HepG2 (cell line): ENCODE results near the gene ABCB6. TPM values are rescaled to one million over a fixed set of nuclear protein-coding genes. Genes with fewer than 3 reads are reported as not detected.

Source experiments
- DMAP1 ChIP-seq: IDR thresholded peaks from 2 replicates; pipeline ENCODE4 v1.6.1; 2016
- GLMP ChIP-seq: sonication (generic); formaldehyde crosslinking; IDR thresholded peaks from 2 replicates; pipeline ENCODE4 v1.9.0; 2021; ENCODE audit warnings: missing genetic modification reagents, mild to moderate bottlenecking, borderline replicate concordance
- HHEX ChIP-seq: IDR thresholded peaks from 2 replicates; pipeline ENCODE4 v1.6.1; 2016; ENCODE audit warnings: control low read depth
- HMG20A ChIP-seq: IDR thresholded peaks from 2 replicates; pipeline ENCODE4 v1.6.1; 2016; ENCODE audit warnings: borderline replicate concordance
- HOXA9 ChIP-seq: sonication (generic); formaldehyde crosslinking; IDR thresholded peaks from 2 replicates; pipeline ENCODE4 v1.8.1; 2022; ENCODE audit warnings: missing genetic modification reagents, mild to moderate bottlenecking, moderate library complexity, borderline replicate concordance
- IRF2 ChIP-seq: IDR thresholded peaks from 2 replicates; pipeline ENCODE4 v1.6.1; 2018; ENCODE audit warnings: missing genetic modification reagents, missing compliant biosample characterization
- KDM3A ChIP-seq: IDR thresholded peaks from 2 replicates; pipeline ENCODE4 v1.6.1; 2018; ENCODE audit warnings: low read depth, missing compliant biosample characterization
- NAIF1 ChIP-seq: sonication (generic); formaldehyde crosslinking; IDR thresholded peaks from 2 replicates; pipeline ENCODE4 v1.5.0; 2020; ENCODE audit warnings: mild to moderate bottlenecking, missing genetic modification reagents, borderline replicate concordance
- NFRKB ChIP-seq: fragments of 450-650 bp; IDR thresholded peaks from 2 replicates; pipeline ENCODE4 v1.6.1; 2017
- NR3C1 ChIP-seq: sonication (generic); formaldehyde crosslinking; IDR thresholded peaks from 2 replicates; pipeline ENCODE4 v1.4.0; 2020; ENCODE audit warnings: missing genetic modification reagents
- ONECUT2 ChIP-seq: sonication (generic); formaldehyde crosslinking; IDR thresholded peaks from 2 replicates; pipeline ENCODE4 v1.4.0; 2020; ENCODE audit warnings: missing genetic modification reagents
- PITX1 ChIP-seq: sonication (generic); formaldehyde crosslinking; IDR thresholded peaks from 2 replicates; pipeline ENCODE4 v1.5.1; 2020; ENCODE audit warnings: mild to moderate bottlenecking, missing genetic modification reagents
- RBFOX2 ChIP-seq: fragments of 200-400 bp; formaldehyde crosslinking; IDR thresholded peaks from 2 replicates; pipeline ENCODE4 v1.6.1; 2017; ENCODE audit warnings: low read depth, mild to moderate bottlenecking, low read length
- XBP1 ChIP-seq: sonication (generic); formaldehyde crosslinking; IDR thresholded peaks from 2 replicates; pipeline ENCODE4 v1.5.0; 2020; ENCODE audit warnings: missing genetic modification reagents
- ZFY ChIP-seq: sonication (generic); formaldehyde crosslinking; IDR thresholded peaks from 2 replicates; pipeline ENCODE4 v1.4.0; 2020; ENCODE audit warnings: missing genetic modification reagents
- ZMYM3 ChIP-seq: sonication (generic); formaldehyde crosslinking; IDR thresholded peaks from 2 replicates; pipeline ENCODE4 v1.5.1; 2020; ENCODE audit warnings: mild to moderate bottlenecking, missing genetic modification reagents
- ZNF660 ChIP-seq: sonication (generic); formaldehyde crosslinking; IDR thresholded peaks from 2 replicates; pipeline ENCODE4 v1.5.1; 2020; ENCODE audit warnings: mild to moderate bottlenecking, low read depth, missing genetic modification reagents, borderline replicate concordance
- ZNF766 ChIP-seq: sonication (generic); formaldehyde crosslinking; IDR thresholded peaks from 2 replicates; pipeline ENCODE4 v1.5.0; 2020; ENCODE audit warnings: missing genetic modification reagents, borderline replicate concordance
- ZSCAN21 ChIP-seq: sonication (generic); formaldehyde crosslinking; IDR thresholded peaks from 2 replicates; pipeline ENCODE4 v1.8.0; 2022; ENCODE audit warnings: mild to moderate bottlenecking, missing genetic modification reagents, moderate library complexity, borderline replicate concordance
- polyA plus RNA-seq, 8 experiments: library from polyadenylated mRNA; depleted of rRNA in 3 of 8; stranded (reverse) in 7 of 8; unstranded in 1 of 8; fragments of >200 nt; fragmentation: Illumina TruSeq in 4 of 8; extraction: Trizol in 4 of 8; gene quantifications; 2 replicates each; pipeline versions ENCODE4 v1.2.1 to v1.2.3, GENCODE V29; 2011 to 2016; ENCODE audit warnings: low read depth in 4 of 8, missing spikeins in 1 of 8, mixed read lengths in 1 of 8; ENCODE audit not compliant: insufficient read depth in 1 of 8
- total RNA-seq, 5 experiments: library from RNA; depleted of rRNA; stranded (reverse); fragments of >200 nt; fragmentation: Illumina TruSeq; extraction: Trizol; gene quantifications; 2 replicates each; pipeline ENCODE4 v1.2.3, GENCODE V29; 2016; ENCODE audit warnings: low read depth in 1 of 5
- TF ChIP-seq, protein P1 (sequence below), 2 experiments: fragments of 450-650 bp in 1 of 2; sonication (generic) in 1 of 2; formaldehyde crosslinking in 1 of 2; IDR thresholded peaks; 2 replicates each; pipeline versions ENCODE4 v1.6.1 to v1.8.0; 2016 to 2022; ENCODE audit warnings: antibody characterized with exemption in 1 of 2, mild to moderate bottlenecking in 1 of 2, missing genetic modification reagents in 1 of 2
- TF ChIP-seq, protein P2 (sequence below): sonication (generic); formaldehyde crosslinking; IDR thresholded peaks from 2 replicates; pipeline ENCODE4 v1.4.0; 2020; ENCODE audit warnings: mild to moderate bottlenecking, low read depth, missing genetic modification reagents

ABCB6 gene
- total and polyA plus RNA-seq, 2 of the 13 experiments (the other 11 are each of a cell fraction or from before 2014, with no cell fraction given) = 91.1 to 137 TPM

- TF ChIP-seq KDM3A (CRISPR knock-in tag) (no peak), ZNF766 (CRISPR knock-in tag) (no peak), HOXA9 (CRISPR knock-in tag) (no peak), IRF2 (CRISPR knock-in tag) (no peak), NFRKB (no peak), PITX1 (CRISPR knock-in tag) (no peak), XBP1 (no peak), HMG20A (CRISPR knock-in tag) (no peak), ZNF660 (CRISPR knock-in tag) (no peak), NR3C1 (no peak), ZMYM3 (CRISPR knock-in tag) (no peak), ZSCAN21 (CRISPR knock-in tag) (no peak), ZFY (CRISPR knock-in tag) (no peak), HHEX (no peak), DMAP1 (CRISPR knock-in tag) (no peak), GLMP (CRISPR knock-in tag) (no peak), ONECUT2 (CRISPR knock-in tag) (no peak), RBFOX2 (no peak), NAIF1 (CRISPR knock-in tag) (no peak)
- TF ChIP-seq, protein P1, sequence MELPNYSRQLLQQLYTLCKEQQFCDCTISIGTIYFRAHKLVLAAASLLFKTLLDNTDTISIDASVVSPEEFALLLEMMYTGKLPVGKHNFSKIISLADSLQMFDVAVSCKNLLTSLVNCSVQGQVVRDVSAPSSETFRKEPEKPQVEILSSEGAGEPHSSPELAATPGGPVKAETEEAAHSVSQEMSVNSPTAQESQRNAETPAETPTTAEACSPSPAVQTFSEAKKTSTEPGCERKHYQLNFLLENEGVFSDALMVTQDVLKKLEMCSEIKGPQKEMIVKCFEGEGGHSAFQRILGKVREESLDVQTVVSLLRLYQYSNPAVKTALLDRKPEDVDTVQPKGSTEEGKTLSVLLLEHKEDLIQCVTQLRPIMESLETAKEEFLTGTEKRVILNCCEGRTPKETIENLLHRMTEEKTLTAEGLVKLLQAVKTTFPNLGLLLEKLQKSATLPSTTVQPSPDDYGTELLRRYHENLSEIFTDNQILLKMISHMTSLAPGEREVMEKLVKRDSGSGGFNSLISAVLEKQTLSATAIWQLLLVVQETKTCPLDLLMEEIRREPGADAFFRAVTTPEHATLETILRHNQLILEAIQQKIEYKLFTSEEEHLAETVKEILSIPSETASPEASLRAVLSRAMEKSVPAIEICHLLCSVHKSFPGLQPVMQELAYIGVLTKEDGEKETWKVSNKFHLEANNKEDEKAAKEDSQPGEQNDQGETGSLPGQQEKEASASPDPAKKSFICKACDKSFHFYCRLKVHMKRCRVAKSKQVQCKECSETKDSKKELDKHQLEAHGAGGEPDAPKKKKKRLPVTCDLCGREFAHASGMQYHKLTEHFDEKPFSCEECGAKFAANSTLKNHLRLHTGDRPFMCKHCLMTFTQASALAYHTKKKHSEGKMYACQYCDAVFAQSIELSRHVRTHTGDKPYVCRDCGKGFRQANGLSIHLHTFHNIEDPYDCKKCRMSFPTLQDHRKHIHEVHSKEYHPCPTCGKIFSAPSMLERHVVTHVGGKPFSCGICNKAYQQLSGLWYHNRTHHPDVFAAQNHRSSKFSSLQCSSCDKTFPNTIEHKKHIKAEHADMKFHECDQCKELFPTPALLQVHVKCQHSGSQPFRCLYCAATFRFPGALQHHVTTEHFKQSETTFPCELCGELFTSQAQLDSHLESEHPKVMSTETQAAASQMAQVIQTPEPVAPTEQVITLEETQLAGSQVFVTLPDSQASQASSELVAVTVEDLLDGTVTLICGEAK (IDR thresholded peaks at IDR 0.05) = no peak
- TF ChIP-seq, protein P1 (CRISPR knock-in tag; IDR thresholded peaks at IDR 0.05) = no peak
- TF ChIP-seq, protein P2, sequence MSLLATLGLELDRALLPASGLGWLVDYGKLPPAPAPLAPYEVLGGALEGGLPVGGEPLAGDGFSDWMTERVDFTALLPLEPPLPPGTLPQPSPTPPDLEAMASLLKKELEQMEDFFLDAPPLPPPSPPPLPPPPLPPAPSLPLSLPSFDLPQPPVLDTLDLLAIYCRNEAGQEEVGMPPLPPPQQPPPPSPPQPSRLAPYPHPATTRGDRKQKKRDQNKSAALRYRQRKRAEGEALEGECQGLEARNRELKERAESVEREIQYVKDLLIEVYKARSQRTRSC (CRISPR knock-in tag) = no peak
These were observed 9.5 kb upstream of the ABCB6 start (continued) for GRCh38 chr2:219228041-219228910.
